Peyer's patch (tissue), 4 donors: ENCODE data around the gene C7orf33. TPM values are rescaled to one million over a fixed set of nuclear protein-coding genes. Genes with fewer than 3 reads are reported as not detected.

Experiments
- DNase-seq, 3 donors: peaks; one replicate each; pipeline ENCODE4 v3.0.0-alpha.2; 2017 to 2019
- H3K27ac ChIP-seq, 4 donors: fragments of 200-600 bp; sonication (generic); one replicate each; pipeline ENCODE4 v1.5.1; 2016 to 2019
- H3K27me3 ChIP-seq, 2 donors: fragments of 200-600 bp; sonication (generic); one replicate each; pipeline ENCODE4 v1.5.1; 2019
- H3K36me3 ChIP-seq, 3 donors: fragments of 200-600 bp; sonication (generic); one replicate each; pipeline ENCODE4 v1.5.1; 2016 to 2019
- H3K4me1 ChIP-seq, 4 donors: fragments of 200-600 bp; sonication (generic); one replicate each; pipeline ENCODE4 v1.5.1; 2016 to 2019
- H3K4me3 ChIP-seq, 4 donors: fragments of 200-600 bp; sonication (generic); 1 replicate in 3 of 4; 2 replicates in 1 of 4; pipeline ENCODE4 v1.5.1; 2016 to 2019; ENCODE audit warnings: mild to moderate bottlenecking in 1 of 4
- H3K9me3 ChIP-seq, 4 donors: fragments of 200-600 bp; sonication (generic); one replicate each; pipeline ENCODE4 v1.5.1; 2016 to 2019; ENCODE audit warnings: mild to moderate bottlenecking in 1 of 4
- POLR2A ChIP-seq, 2 donors: fragments of 450-650 bp; IDR thresholded peaks; one replicate each; pipeline ENCODE4 v1.5.1; 2017; ENCODE audit warnings: antibody characterized with exemption in 2 of 2, mild to moderate bottlenecking in 2 of 2, moderate library complexity in 2 of 2
- total RNA-seq, 4 donors: library from RNA; depleted of rRNA; stranded (reverse); fragments of >200 nt; gene quantifications; one replicate each; pipeline ENCODE4 v1.1.0, GENCODE V29; 2016
- TF ChIP-seq, protein P1 (sequence below), 6 experiments: fragments of 450-650 bp in 4 of 6; fragments of 200-600 bp in 2 of 6; sonication (generic) in 1 of 6; IDR thresholded peaks; one replicate each; pipeline ENCODE4 v1.5.1; 2017 to 2019; ENCODE audit warnings: antibody characterized with exemption in 6 of 6, mild to moderate bottlenecking in 3 of 6, moderate library complexity in 1 of 6

The C7orf33 gene
- total RNA-seq, 4 donors from 2014 or later: not detected

DNA sequence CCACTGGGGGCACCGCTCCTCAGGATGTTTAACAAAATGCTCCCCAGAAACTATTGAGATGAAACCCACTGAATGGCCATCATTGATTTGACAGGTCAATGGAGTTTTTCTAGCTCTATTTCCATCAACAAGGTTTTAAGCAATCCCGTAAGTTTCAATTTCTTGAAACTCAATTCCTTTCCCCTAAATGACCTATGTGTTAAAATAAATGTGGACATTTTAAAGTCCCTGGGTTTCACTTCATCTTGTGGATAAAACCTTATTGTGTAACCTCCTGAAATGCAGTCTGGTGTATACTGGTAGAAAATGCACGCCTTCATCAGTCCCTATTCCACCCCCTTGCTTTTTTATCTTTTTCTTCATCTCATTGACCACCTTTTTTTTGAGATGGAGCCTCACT, 8.9 kb upstream of the C7orf33 start:
- H3K27me3 ChIP-seq: no peaks in the 10 kb centered on the region
- no peaks in the 10 kb centered on the region for H3K9me3 ChIP-seq
- no peak for DNase-seq
- TF ChIP-seq, protein P1, sequence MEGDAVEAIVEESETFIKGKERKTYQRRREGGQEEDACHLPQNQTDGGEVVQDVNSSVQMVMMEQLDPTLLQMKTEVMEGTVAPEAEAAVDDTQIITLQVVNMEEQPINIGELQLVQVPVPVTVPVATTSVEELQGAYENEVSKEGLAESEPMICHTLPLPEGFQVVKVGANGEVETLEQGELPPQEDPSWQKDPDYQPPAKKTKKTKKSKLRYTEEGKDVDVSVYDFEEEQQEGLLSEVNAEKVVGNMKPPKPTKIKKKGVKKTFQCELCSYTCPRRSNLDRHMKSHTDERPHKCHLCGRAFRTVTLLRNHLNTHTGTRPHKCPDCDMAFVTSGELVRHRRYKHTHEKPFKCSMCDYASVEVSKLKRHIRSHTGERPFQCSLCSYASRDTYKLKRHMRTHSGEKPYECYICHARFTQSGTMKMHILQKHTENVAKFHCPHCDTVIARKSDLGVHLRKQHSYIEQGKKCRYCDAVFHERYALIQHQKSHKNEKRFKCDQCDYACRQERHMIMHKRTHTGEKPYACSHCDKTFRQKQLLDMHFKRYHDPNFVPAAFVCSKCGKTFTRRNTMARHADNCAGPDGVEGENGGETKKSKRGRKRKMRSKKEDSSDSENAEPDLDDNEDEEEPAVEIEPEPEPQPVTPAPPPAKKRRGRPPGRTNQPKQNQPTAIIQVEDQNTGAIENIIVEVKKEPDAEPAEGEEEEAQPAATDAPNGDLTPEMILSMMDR (IDR thresholded peaks at IDR 0.05): no peak
- no peak for TF ChIP-seq POLR2A (IDR thresholded peaks at IDR 0.05)
- no peaks in the 10 kb centered on the region for H3K4me1 ChIP-seq
- H3K36me3 ChIP-seq: no peaks in the 10 kb centered on the region
- no peak overlapping the region for H3K4me3 ChIP-seq
- no peak overlapping the region for H3K27ac ChIP-seq

DNA sequence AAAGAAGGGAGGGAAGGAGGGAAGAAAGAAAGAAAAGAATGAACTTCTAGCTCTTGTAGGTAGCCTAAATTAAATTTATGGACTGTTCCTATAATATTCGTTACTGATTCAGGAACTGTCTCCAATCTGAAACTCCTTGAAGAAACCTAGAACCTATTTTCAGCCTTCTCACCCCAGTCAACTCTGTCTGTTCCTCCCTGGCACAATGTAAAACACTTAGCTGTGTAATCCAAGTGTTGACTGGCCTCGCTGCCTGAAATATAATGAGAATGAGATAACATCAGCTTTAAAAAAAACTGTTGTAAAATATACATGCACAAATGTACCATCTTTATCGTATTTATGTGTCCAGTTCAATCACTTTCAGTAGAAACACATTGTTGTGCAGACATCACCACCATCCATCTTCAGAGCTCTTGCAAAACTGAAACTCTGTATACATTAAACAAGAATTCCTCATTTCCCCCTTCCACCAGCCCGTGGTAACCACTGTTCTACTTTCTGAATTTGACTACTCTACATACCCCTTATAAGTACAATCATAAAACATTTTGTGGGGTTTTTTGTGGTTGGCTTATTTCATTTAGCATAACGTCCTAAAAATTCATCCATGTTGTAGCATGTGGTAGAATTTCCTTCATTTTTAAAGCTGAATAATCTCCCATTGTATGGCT, 6.3 kb upstream of the C7orf33 start:
- Histone ChIP-seq H3K27ac (no peak overlapping the region), H3K36me3 (no peaks in the 10 kb centered on the region), H3K9me3 (no peaks in the 10 kb centered on the region), H3K4me1 (no peaks in the 10 kb centered on the region), H3K4me3 (no peak overlapping the region), H3K27me3 (no peaks in the 10 kb centered on the region)
- DNase-seq: no peak
- no peak for TF ChIP-seq POLR2A (IDR thresholded peaks at IDR 0.05)
- TF ChIP-seq, protein P1 (IDR thresholded peaks at IDR 0.05): no peak

DNA sequence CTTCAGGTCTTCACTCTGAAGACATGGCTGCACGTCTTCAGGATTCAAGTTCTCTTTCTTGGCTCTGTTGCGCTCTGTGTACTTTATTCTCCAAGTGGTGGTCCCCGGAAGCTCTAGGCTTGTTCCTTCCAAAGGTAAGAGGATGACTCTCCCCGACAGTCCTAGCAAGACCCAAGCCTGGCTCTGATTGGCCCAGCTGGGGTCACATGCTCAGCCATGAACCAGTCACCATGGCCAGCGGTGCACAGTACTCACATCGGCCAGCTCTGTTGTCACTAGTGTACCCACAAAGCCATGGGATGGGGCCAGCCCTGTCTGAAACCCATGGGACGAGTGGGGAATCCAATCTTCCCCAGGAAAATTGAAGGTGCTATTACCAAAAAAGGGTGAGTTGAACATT, 5.2 kb upstream of the C7orf33 start:
- H3K36me3 ChIP-seq: no peaks in the 10 kb centered on the region
- H3K4me3 ChIP-seq: no peak overlapping the region
- no peaks in the 10 kb centered on the region for H3K27me3 ChIP-seq
- no peaks in the 10 kb centered on the region for H3K9me3 ChIP-seq
- TF ChIP-seq, protein P1 (IDR thresholded peaks at IDR 0.05): no peak
- no peaks in the 10 kb centered on the region for H3K4me1 ChIP-seq
- no peak overlapping the region for H3K27ac ChIP-seq
- DNase-seq: no peak

DNA sequence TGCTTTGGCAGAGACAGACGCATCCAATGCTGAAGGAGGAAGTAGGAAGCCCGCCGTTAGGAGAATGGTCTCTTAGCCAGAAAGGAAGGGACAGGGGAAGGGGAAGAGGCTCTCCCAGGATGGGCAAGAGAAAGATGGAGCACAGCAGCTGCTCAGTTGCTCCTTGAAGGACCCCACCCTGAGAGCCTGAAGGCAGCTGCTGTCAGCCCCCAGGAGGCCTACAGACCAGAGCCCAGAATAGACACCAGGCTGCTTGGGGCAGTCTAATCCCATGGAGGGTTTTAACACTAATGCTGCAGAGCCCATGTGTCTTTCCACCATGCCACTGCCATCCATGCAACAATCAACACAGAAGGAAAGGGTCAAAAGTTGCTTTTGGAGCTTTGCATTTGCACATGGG, 3.5 kb upstream of the C7orf33 start:
- H3K4me1 ChIP-seq: no peaks in the 10 kb centered on the region
- TF ChIP-seq, protein P1 (IDR thresholded peaks at IDR 0.05): no peak
- TF ChIP-seq POLR2A (IDR thresholded peaks at IDR 0.05): no peak
- no peaks in the 10 kb centered on the region for H3K27me3 ChIP-seq
- H3K27ac ChIP-seq: no peak overlapping the region
- H3K4me3 ChIP-seq: no peak overlapping the region
- no peaks in the 10 kb centered on the region for H3K36me3 ChIP-seq
- DNase-seq: no peak
- no peaks in the 10 kb centered on the region for H3K9me3 ChIP-seq

DNA sequence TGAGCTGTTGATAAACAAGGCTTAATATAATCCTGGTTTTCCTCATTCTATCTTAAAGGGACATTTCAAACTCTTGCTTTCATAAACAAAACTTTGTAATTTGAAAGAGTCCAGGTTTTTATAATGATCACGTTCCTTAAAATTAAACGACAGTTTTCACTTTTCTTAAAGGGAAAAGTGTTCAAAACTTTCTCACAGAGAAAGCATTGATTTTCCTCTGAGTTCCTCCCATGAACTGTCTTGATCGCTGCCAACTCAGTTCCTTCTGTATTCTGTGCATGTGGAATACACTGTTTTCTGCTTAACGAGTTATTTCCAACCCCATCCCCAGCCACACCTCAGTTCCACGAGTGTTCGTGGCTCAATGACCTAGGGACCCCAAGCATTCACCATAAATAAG, 2.4 kb upstream of the C7orf33 start:
- TF ChIP-seq, protein P1 (IDR thresholded peaks at IDR 0.05): no peak
- no peak for TF ChIP-seq POLR2A (IDR thresholded peaks at IDR 0.05)
- H3K4me3 ChIP-seq: no peak overlapping the region
- DNase-seq: no peak
- H3K4me1 ChIP-seq: no peaks in the 10 kb centered on the region
- no peak overlapping the region for H3K27ac ChIP-seq
- no peaks in the 10 kb centered on the region for H3K36me3 ChIP-seq
- no peaks in the 10 kb centered on the region for H3K9me3 ChIP-seq
- no peaks in the 10 kb centered on the region for H3K27me3 ChIP-seq

DNA sequence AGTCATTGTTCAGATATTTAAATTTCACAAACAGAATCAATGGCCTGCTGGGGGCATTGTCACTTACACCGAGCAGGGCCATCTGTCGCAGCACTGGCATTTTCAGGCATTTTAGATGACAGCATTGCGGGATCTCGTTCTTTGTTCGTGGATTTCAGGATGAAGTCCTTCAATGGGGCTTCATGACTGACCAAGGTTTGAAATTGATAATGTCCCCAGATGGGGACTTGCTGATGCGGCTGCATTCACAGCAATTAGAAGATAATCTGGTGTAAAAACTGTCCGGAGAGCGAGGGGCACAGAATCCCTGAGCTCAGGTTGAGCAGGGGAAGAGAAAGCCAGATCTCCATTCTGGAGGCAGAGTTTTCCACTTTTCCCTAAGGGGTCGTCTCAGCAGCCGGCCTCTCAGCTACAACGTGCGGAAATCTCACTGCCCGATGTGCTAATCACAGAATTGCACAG, 1.9 kb upstream of the C7orf33 start:
- Histone ChIP-seq H3K36me3 (no peaks in the 10 kb centered on the region), H3K4me3 (no peak overlapping the region), H3K4me1 (no peaks in the 10 kb centered on the region), H3K27me3 (no peaks in the 10 kb centered on the region), H3K27ac (no peak overlapping the region), H3K9me3 (no peaks in the 10 kb centered on the region)
- DNase-seq: no peak
- no peak for TF ChIP-seq POLR2A (IDR thresholded peaks at IDR 0.05)
- TF ChIP-seq, protein P1 (IDR thresholded peaks at IDR 0.05): no peak
